Hepatocyte (in vitro differentiated cells): Measurements from ENCODE around the gene TMEM192.

ENCODE experiments used
- CTCF ChIP-seq: fragments of 200-600 bp; sonication (generic); IDR thresholded peaks from 2 replicates; pipeline ENCODE4 v1.5.1; 2016; ENCODE audit warnings: antibody characterized with exemption, mild to moderate bottlenecking; ENCODE audit not compliant: poor library complexity
- EZH2 ChIP-seq: fragments of 200-600 bp; sonication (generic); IDR thresholded peaks from 2 replicates; pipeline ENCODE4 v1.6.1; 2016; ENCODE audit warnings: antibody characterized with exemption, mild to moderate bottlenecking, borderline replicate concordance
- EZH2phosphoT487 ChIP-seq: fragments of 200-600 bp; sonication (generic); IDR thresholded peaks from one replicate; pipeline ENCODE4 v1.6.1; 2018; ENCODE audit warnings: antibody characterized with exemption, mild to moderate bottlenecking, low read depth, moderate library complexity; ENCODE audit not compliant: unreplicated experiment, severe bottlenecking

- TF ChIP-seq CTCF (no peak), EZH2 (no peak), EZH2phosphoT487 (no peak)
Measured at GRCh38 chr4:165027762-165028402, 84.8 kb downstream of the TMEM192 start.
